ENCODE data around the gene ATAD3B. TPM values are rescaled to one million over a fixed set of nuclear protein-coding genes. Genes with fewer than 3 reads are reported as not detected.
"Not testable (repeated sequence)": the region's sequence is repeated elsewhere in the genome, so short reads cannot be mapped to it uniquely, and the experiment has no call there.

The ATAD3B gene
- total RNA-seq, 5 donors from 2014 or later (not counting 1 experiment from before 2014, with no cell fraction given), result 52.1 to 69.3 (median 57.2) TPM

- Histone ChIP-seq H3K36me3 (ENCODE audit: control insufficient read depth in 2 of 2, extremely low read depth in 1 of 2, insufficient read depth in 1 of 2, low read length in 1 of 2) (no peaks in the 10 kb centered on the region), H3K4me3 (ENCODE audit: control insufficient read depth in 1 of 2, extremely low read depth in 1 of 2, low read length in 1 of 2) (no peak overlapping the region), H3K27me3 (replicated peaks in 1 of 2; ENCODE audit: control insufficient read depth in 2 of 2, extremely low read depth in 1 of 2, insufficient read depth in 2 of 2, low read length in 1 of 2) (peaks cover 0 to 17% of the 10 kb centered on the region in 2 experiments), H3K4me1 (ENCODE audit: control insufficient read depth in 1 of 2, extremely low read depth in 1 of 2, insufficient read depth in 2 of 2, low read length in 2 of 2) (no peaks in the 10 kb centered on the region), H3K9me3 (no peaks in the 10 kb centered on the region), H3K27ac (ENCODE audit: low read length) (no peak overlapping the region)
- ChIA-PET POLR2A (no interaction called here), CTCF (no interaction called here)
- ATAC-seq (replicated peaks in 1 of 4) (no peak), DNase-seq (no peak)
- Mint-ChIP-seq H3K36me3 (no peaks in the 10 kb centered on the region), H3K27ac (no peak overlapping the region), H3K27me3 (peaks cover 0 to 1% of the 10 kb centered on the region in 2 donors), H3K9me3 (no peaks in the 10 kb centered on the region), H3K4me1 (no peaks in the 10 kb centered on the region), H3K4me3 (no peak overlapping the region)
- 91% methylated on average over 18 of the region's 30 CpGs for WGBS (ENCODE audit: insufficient coverage)
Observed at GRCh38 chr1:1455366-1455884, 16.1 kb upstream of the ATAD3B start.

- H3K27ac ChIP-seq (ENCODE audit: low read length); POLR2A ChIA-PET; H3K9me3 Mint-ChIP-seq; CTCF ChIA-PET; H3K36me3 ChIP-seq (ENCODE audit: control insufficient read depth in 2 of 2, extremely low read depth in 1 of 2, insufficient read depth in 1 of 2, low read length in 1 of 2); H3K9me3 ChIP-seq; H3K27me3 Mint-ChIP-seq; H3K4me3 ChIP-seq (ENCODE audit: control insufficient read depth in 1 of 2, extremely low read depth in 1 of 2, low read length in 1 of 2); ATAC-seq (replicated peaks in 1 of 4); H3K4me1 Mint-ChIP-seq; DNase-seq; H3K36me3 Mint-ChIP-seq; H3K4me1 ChIP-seq (ENCODE audit: control insufficient read depth in 1 of 2, extremely low read depth in 1 of 2, insufficient read depth in 2 of 2, low read length in 2 of 2); H3K4me3 Mint-ChIP-seq; H3K27ac Mint-ChIP-seq: not testable (repeated sequence)
- WGBS (ENCODE audit: insufficient coverage), result no CpG with 5 or more reads among the region's 15 CpGs
- H3K27me3 ChIP-seq (replicated peaks in 1 of 2; ENCODE audit: control insufficient read depth in 2 of 2, extremely low read depth in 1 of 2, insufficient read depth in 2 of 2, low read length in 1 of 2), result peaks cover 0 to 22% of the 10 kb centered on the region in 2 experiments
Observed at GRCh38 chr1:1455934-1456333, 15.6 kb upstream of the ATAD3B start.

GRCh38 chr1:1456683-1457255 lies 14.8 kb upstream of the ATAD3B start:
- H3K9me3 ChIP-seq; CTCF ChIA-PET; H3K4me3 ChIP-seq (ENCODE audit: control insufficient read depth in 1 of 2, extremely low read depth in 1 of 2, low read length in 1 of 2); H3K4me1 ChIP-seq (ENCODE audit: control insufficient read depth in 1 of 2, extremely low read depth in 1 of 2, insufficient read depth in 2 of 2, low read length in 2 of 2); POLR2A ChIA-PET; H3K4me1 Mint-ChIP-seq; H3K4me3 Mint-ChIP-seq; H3K27ac ChIP-seq (ENCODE audit: low read length); ATAC-seq (replicated peaks in 1 of 4); H3K36me3 ChIP-seq (ENCODE audit: control insufficient read depth in 2 of 2, extremely low read depth in 1 of 2, insufficient read depth in 1 of 2, low read length in 1 of 2); H3K9me3 Mint-ChIP-seq; H3K36me3 Mint-ChIP-seq; DNase-seq; H3K27ac Mint-ChIP-seq; H3K27me3 Mint-ChIP-seq: not testable (repeated sequence)
- H3K27me3 ChIP-seq (replicated peaks in 1 of 2; ENCODE audit: control insufficient read depth in 2 of 2, extremely low read depth in 1 of 2, insufficient read depth in 2 of 2, low read length in 1 of 2), result peaks cover 0 to 28% of the 10 kb centered on the region in 2 experiments
- WGBS (ENCODE audit: insufficient coverage), result 69% methylated on average over 9 of the region's 22 CpGs

GRCh38 chr1:1459156-1459555 lies 12.4 kb upstream of the ATAD3B start:
- ATAC-seq (replicated peaks in 1 of 4); H3K4me3 ChIP-seq (ENCODE audit: control insufficient read depth in 1 of 2, extremely low read depth in 1 of 2, low read length in 1 of 2); H3K4me3 Mint-ChIP-seq; DNase-seq; POLR2A ChIA-PET; H3K9me3 ChIP-seq; H3K4me1 Mint-ChIP-seq; H3K27ac ChIP-seq (ENCODE audit: low read length); H3K36me3 Mint-ChIP-seq; H3K27me3 Mint-ChIP-seq; H3K36me3 ChIP-seq (ENCODE audit: control insufficient read depth in 2 of 2, extremely low read depth in 1 of 2, insufficient read depth in 1 of 2, low read length in 1 of 2); H3K27ac Mint-ChIP-seq; H3K9me3 Mint-ChIP-seq; CTCF ChIA-PET; H3K4me1 ChIP-seq (ENCODE audit: control insufficient read depth in 1 of 2, extremely low read depth in 1 of 2, insufficient read depth in 2 of 2, low read length in 2 of 2): not testable (repeated sequence)
- WGBS (ENCODE audit: insufficient coverage), result 87% methylated on average over 5 of the region's 19 CpGs
- peaks cover 0 to 35% of the 10 kb centered on the region in 2 experiments for H3K27me3 ChIP-seq (replicated peaks in 1 of 2; ENCODE audit: control insufficient read depth in 2 of 2, extremely low read depth in 1 of 2, insufficient read depth in 2 of 2, low read length in 1 of 2)

GRCh38 chr1:1459711-1460110 lies 11.9 kb upstream of the ATAD3B start:
- H3K9me3 ChIP-seq; H3K36me3 Mint-ChIP-seq; POLR2A ChIA-PET; H3K27me3 Mint-ChIP-seq; H3K4me1 ChIP-seq (ENCODE audit: control insufficient read depth in 1 of 2, extremely low read depth in 1 of 2, insufficient read depth in 2 of 2, low read length in 2 of 2); H3K4me3 ChIP-seq (ENCODE audit: control insufficient read depth in 1 of 2, extremely low read depth in 1 of 2, low read length in 1 of 2); H3K27ac Mint-ChIP-seq; H3K4me1 Mint-ChIP-seq; H3K9me3 Mint-ChIP-seq; DNase-seq; CTCF ChIA-PET; H3K4me3 Mint-ChIP-seq; H3K36me3 ChIP-seq (ENCODE audit: control insufficient read depth in 2 of 2, extremely low read depth in 1 of 2, insufficient read depth in 1 of 2, low read length in 1 of 2); ATAC-seq (replicated peaks in 1 of 4); H3K27ac ChIP-seq (ENCODE audit: low read length): not testable (repeated sequence)
- peaks cover 0 to 35% of the 10 kb centered on the region in 2 experiments for H3K27me3 ChIP-seq (replicated peaks in 1 of 2; ENCODE audit: control insufficient read depth in 2 of 2, extremely low read depth in 1 of 2, insufficient read depth in 2 of 2, low read length in 1 of 2)
- 82% methylated on average over 9 of the region's 14 CpGs for WGBS (ENCODE audit: insufficient coverage)

- ATAC-seq (replicated peaks in 1 of 4), result no peak
- WGBS (ENCODE audit: insufficient coverage), result 50% methylated on average over 26 of the region's 27 CpGs
- H3K27ac ChIP-seq (ENCODE audit: low read length), result no peak overlapping the region
- H3K4me1 ChIP-seq (ENCODE audit: control insufficient read depth in 1 of 2, extremely low read depth in 1 of 2, insufficient read depth in 2 of 2, low read length in 2 of 2), result no peaks in the 10 kb centered on the region
- ChIA-PET CTCF (no interaction called here), POLR2A (no interaction called here)
- no peaks in the 10 kb centered on the region for H3K36me3 ChIP-seq (ENCODE audit: control insufficient read depth in 2 of 2, extremely low read depth in 1 of 2, insufficient read depth in 1 of 2, low read length in 1 of 2)
- Mint-ChIP-seq H3K36me3 (no peaks in the 10 kb centered on the region), H3K4me3 (no peak overlapping the region), H3K27me3 (peaks cover 0 to 6% of the 10 kb centered on the region in 2 donors), H3K9me3 (no peaks in the 10 kb centered on the region), H3K27ac (no peak overlapping the region), H3K4me1 (no peaks in the 10 kb centered on the region)
- no peaks in the 10 kb centered on the region for H3K9me3 ChIP-seq
- no peak for DNase-seq
- peaks cover 0 to 38% of the 10 kb centered on the region in 2 experiments for H3K27me3 ChIP-seq (replicated peaks in 1 of 2; ENCODE audit: control insufficient read depth in 2 of 2, extremely low read depth in 1 of 2, insufficient read depth in 2 of 2, low read length in 1 of 2)
- H3K4me3 ChIP-seq (ENCODE audit: control insufficient read depth in 1 of 2, extremely low read depth in 1 of 2, low read length in 1 of 2), result no peak overlapping the region
Observed at GRCh38 chr1:1460540-1461130, 10.9 kb upstream of the ATAD3B start.

Data from T-cell (primary cell).